ENCODE data around the gene PLA2G4D. TPM values are rescaled to one million over a fixed set of nuclear protein-coding genes. Genes with fewer than 3 reads are reported as not detected.

The PLA2G4D gene
- polyA plus RNA-seq, 1 donor from 2014 or later, result not detected

- Histone ChIP-seq H3F3A (ENCODE audit: insufficient read depth, low read length, poor library complexity, severe bottlenecking) (no peaks in the 10 kb centered on the region), H3K9me3 (ENCODE audit: low read length) (no peaks in the 10 kb centered on the region), H3K27ac (ENCODE audit: low read length) (no peak overlapping the region), H3K9me2 (ENCODE audit: insufficient read depth, low read length) (no peaks in the 10 kb centered on the region), H4K20me1 (ENCODE audit: insufficient read depth) (no peaks in the 10 kb centered on the region), H3K36me3 (ENCODE audit: insufficient read depth, low read length) (no peaks in the 10 kb centered on the region), H3K79me2 (replicated peaks; ENCODE audit: insufficient read depth, low read length) (no peaks in the 10 kb centered on the region), H2AFZ (ENCODE audit: low read depth, low read length) (no peak overlapping the region), H3K27me3 (ENCODE audit: insufficient read depth, low read depth, low read length) (no peaks in the 10 kb centered on the region), H3K4me3 (ENCODE audit: low read length) (no peak overlapping the region), H3K9ac (ENCODE audit: low read length) (no peak overlapping the region), H3K4me2 (ENCODE audit: low read length) (no peak overlapping the region)
- TF ChIP-seq MXI1 (conservative IDR thresholded peaks at IDR 0.05; ENCODE audit: poor library complexity, severe bottlenecking) (no peak), RAD21 (conservative IDR thresholded peaks at IDR 0.05) (no peak), POLR2AphosphoS5 (IDR thresholded peaks at IDR 0.05) (no peak), TAF1 (IDR thresholded peaks at IDR 0.05; ENCODE audit: low read depth) (no peak), REST (IDR thresholded peaks at IDR 0.05; ENCODE audit: borderline replicate concordance) (no peak), CTCF (IDR thresholded peaks at IDR 0.05; ENCODE audit: poor library complexity, severe bottlenecking) (no peak), EP300 (conservative IDR thresholded peaks at IDR 0.05; ENCODE audit: poor library complexity, severe bottlenecking) (no peak), SMC3 (conservative IDR thresholded peaks at IDR 0.05; ENCODE audit: poor library complexity) (no peak), EZH2 (IDR thresholded peaks at IDR 0.05; ENCODE audit: borderline replicate concordance, insufficient read depth, low read length, poor library complexity, severe bottlenecking) (no peak)
Measured at GRCh38 chr15:42024303-42024702, 70.1 kb downstream of the PLA2G4D start.

- Histone ChIP-seq H4K20me1 (ENCODE audit: insufficient read depth) (no peaks in the 10 kb centered on the region), H3K36me3 (ENCODE audit: insufficient read depth, low read length) (no peaks in the 10 kb centered on the region)
Measured at GRCh38 chr15:42021593-42021992, 72.8 kb downstream of the PLA2G4D start.

More at GRCh38 chr15:42021593-42021992, 72.8 kb downstream of the PLA2G4D start:
- H3K9me3 ChIP-seq (ENCODE audit: low read length), result no peaks in the 10 kb centered on the region
- no peaks in the 10 kb centered on the region for H3K79me2 ChIP-seq (replicated peaks; ENCODE audit: insufficient read depth, low read length)
- no peak overlapping the region for H3K27ac ChIP-seq (ENCODE audit: low read length)
- no peak overlapping the region for H3K9ac ChIP-seq (ENCODE audit: low read length)
- H3K9me2 ChIP-seq (ENCODE audit: insufficient read depth, low read length), result no peaks in the 10 kb centered on the region
- no peak overlapping the region for H2AFZ ChIP-seq (ENCODE audit: low read depth, low read length)
- TF ChIP-seq EZH2 (IDR thresholded peaks at IDR 0.05; ENCODE audit: borderline replicate concordance, insufficient read depth, low read length, poor library complexity, severe bottlenecking) (no peak), CTCF (IDR thresholded peaks at IDR 0.05; ENCODE audit: poor library complexity, severe bottlenecking) (no peak), MXI1 (conservative IDR thresholded peaks at IDR 0.05; ENCODE audit: poor library complexity, severe bottlenecking) (no peak), RAD21 (conservative IDR thresholded peaks at IDR 0.05) (no peak), REST (IDR thresholded peaks at IDR 0.05; ENCODE audit: borderline replicate concordance) (no peak), SMC3 (conservative IDR thresholded peaks at IDR 0.05; ENCODE audit: poor library complexity) (no peak), EP300 (conservative IDR thresholded peaks at IDR 0.05; ENCODE audit: poor library complexity, severe bottlenecking) (no peak), TAF1 (IDR thresholded peaks at IDR 0.05; ENCODE audit: low read depth) (no peak), POLR2AphosphoS5 (IDR thresholded peaks at IDR 0.05) (no peak)
- no peaks in the 10 kb centered on the region for H3K27me3 ChIP-seq (ENCODE audit: insufficient read depth, low read depth, low read length)
- no peak overlapping the region for H3K4me3 ChIP-seq (ENCODE audit: low read length)
- H3K4me2 ChIP-seq (ENCODE audit: low read length), result no peak overlapping the region
- H3F3A ChIP-seq (ENCODE audit: insufficient read depth, low read length, poor library complexity, severe bottlenecking), result no peaks in the 10 kb centered on the region
